Activated CD4-positive, alpha-beta T cell treated with anti-CD3 and anti-CD28 coated beads, Interleukin-2, amount 10 ng/mL, durations not matched to agents 7 days and 5 days (primary cell): ENCODE data around the gene INTS11. TPM values are rescaled to one million over a fixed set of nuclear protein-coding genes. Genes with fewer than 3 reads are reported as not detected.
"Not testable (repeated sequence)": the region's sequence is repeated elsewhere in the genome, so short reads cannot be mapped to it uniquely, and the experiment has no call there.

ENCODE experiments used
- CTCF ChIA-PET: fragments of 350-600 bp; sonication (Branson Sonifier 250); formaldehyde crosslinking; loops from one replicate; lab custom pipeline; 2021; ENCODE audit warnings: antibody characterized with exemption; lab: Charles Lee
- POLR2A ChIA-PET: fragments of 350-600 bp; sonication (Branson Sonifier 250); formaldehyde crosslinking; loops from one replicate; lab custom pipeline; 2021; ENCODE audit warnings: antibody characterized with exemption; lab: Charles Lee
- DNase-seq: peaks from one replicate; pipeline ENCODE4 v3.0.0-alpha.2; 2020
- H3K27ac Mint-ChIP-seq: one replicate; pipeline ENCODE4 v1.8.0; 2021; ENCODE audit warnings: mild to moderate bottlenecking, moderate library complexity, mixed read lengths
- H3K27me3 Mint-ChIP-seq: one replicate; pipeline ENCODE4 v1.8.0; 2021; ENCODE audit warnings: mixed read lengths
- H3K36me3 Mint-ChIP-seq: one replicate; pipeline ENCODE4 v1.8.0; 2021; ENCODE audit warnings: low read depth, mixed read lengths
- H3K4me1 Mint-ChIP-seq: one replicate; pipeline ENCODE4 v1.8.0; 2021; ENCODE audit warnings: mixed read lengths
- H3K4me3 Mint-ChIP-seq: one replicate; pipeline ENCODE4 v1.8.0; 2021; ENCODE audit warnings: mild to moderate bottlenecking, moderate library complexity, mixed read lengths
- H3K9me3 Mint-ChIP-seq: one replicate; pipeline ENCODE4 v1.8.0; 2021; ENCODE audit warnings: mixed read lengths
- total RNA-seq, 2 experiments: library from RNA; stranded (reverse); gene quantifications; one replicate each; pipeline ENCODE4 v1.2.3, GENCODE V29; 2021

Gene INTS11
- 100 to 1,000 TPM; 123 to 126 TPM for total RNA-seq

DNA sequence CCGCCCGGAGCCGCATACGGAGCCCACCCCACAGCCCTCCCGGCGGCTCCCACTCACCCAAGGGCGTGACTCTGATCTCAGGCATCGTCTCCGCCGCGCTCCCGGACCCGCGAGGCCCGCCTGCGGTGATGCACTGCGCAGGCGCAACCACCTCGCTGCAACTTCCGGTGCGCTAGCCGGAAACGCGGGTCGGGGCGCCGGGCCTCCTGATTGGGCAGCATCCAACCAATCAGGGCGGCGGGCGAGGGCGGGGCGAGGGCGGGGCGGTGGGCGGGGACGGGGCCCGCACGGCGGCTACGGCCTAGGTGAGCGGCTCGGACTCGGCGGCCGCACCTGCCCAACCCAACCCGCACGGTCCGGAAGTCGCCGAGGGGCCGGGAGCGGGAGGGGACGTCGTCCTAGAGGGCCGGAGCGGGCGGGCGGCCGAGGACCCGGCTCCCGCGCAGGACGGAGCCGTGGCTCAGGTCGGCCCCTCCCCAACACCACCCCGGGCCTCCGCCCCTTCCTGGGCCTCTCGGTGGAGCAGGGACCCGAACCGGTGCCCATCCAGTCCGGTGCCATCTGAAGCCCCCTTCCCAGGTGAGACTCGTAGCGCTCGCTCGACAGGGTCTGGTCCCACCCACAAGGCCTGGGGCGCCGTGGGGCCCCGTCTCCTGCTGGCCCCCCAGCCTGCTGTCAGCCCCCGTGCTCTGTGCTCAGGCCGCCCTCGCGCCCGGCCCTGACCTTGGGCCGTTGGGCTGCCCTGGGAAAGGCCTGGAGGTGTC, at the start of gene INTS11, which contains the start of gene CPTP:
TSS of gene INTS11 (minus strand) at position 137 of the 764 bp plus-strand sequence. CDS start at position 85, 52 bp downstream.
TSS of gene CPTP (plus strand) at position 279 of the 764 bp plus-strand sequence. CDS start 2,109 bp downstream, outside the sequence.
- POLR2A ChIA-PET, result no interaction called here
- peaks cover 27% of the 10 kb centered on the region for H3K4me1 Mint-ChIP-seq

DNA sequence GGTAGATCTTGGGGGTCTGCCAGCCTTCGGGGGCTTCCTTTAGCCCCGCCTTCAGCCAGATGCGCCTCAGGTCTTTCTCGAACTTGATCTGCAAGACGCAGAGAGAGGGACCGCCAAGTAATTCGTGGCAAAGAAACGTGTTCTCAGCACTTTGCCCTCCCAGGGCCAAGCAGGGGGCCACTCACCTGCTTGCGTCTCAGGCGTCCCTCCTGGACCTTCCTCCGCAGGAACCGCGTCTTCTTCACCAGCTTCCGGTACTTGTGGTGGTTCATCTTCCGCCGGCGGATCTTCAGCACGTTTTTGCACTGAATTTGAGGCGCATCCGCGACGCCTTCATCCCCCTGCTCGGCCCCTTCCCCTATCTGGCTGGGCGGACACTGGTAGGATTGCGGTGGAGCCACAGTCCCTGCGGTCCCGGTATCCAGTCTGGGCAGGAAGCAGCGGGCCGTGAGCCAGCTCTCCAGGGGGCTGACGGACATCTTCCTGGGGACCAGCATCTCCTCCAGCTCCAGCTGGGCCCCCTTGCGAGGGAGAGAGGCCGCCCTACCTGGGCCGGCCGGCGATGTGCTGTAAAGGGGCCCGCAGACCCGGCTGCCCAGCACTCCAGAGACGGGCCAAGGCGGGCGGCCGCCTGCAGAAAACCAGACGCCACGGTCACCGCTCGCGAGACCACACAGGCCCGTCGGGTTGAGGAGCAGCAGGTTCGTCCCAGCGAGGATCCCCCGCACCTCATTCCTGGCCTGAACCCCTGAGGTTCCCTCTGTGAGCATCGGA, 49.5 kb upstream of the INTS11 start:
- peaks cover 48% of the 10 kb centered on the region for H3K4me1 Mint-ChIP-seq
- H3K9me3 Mint-ChIP-seq, result no peaks in the 10 kb centered on the region
- no peak for DNase-seq
- ChIA-PET POLR2A (no interaction called here), CTCF (interaction anchor here (0.9 to 1.7 kb wide), 8 partner anchors 13 to 256 kb away, joined by 3 to 9 read pairs (median 4); partner anchors contain the start of gene CCNL2)
- no peaks in the 10 kb centered on the region for H3K27me3 Mint-ChIP-seq
- peak overlapping the region; percentile 88 for H3K4me3 Mint-ChIP-seq
- peak overlapping the region; percentile 79 for H3K27ac Mint-ChIP-seq
- peaks cover 12% of the 10 kb centered on the region for H3K36me3 Mint-ChIP-seq

More for the DNA sequence above, at the start of gene INTS11, which contains the start of gene CPTP:
- CTCF ChIA-PET, result no interaction called here
- Mint-ChIP-seq H3K27me3 (no peaks in the 10 kb centered on the region), H3K9me3 (no peaks in the 10 kb centered on the region), H3K27ac (peak within 1 kb of the TSS; percentile 93), H3K36me3 (peaks cover 5% of the 10 kb centered on the region), H3K4me3 (peak within 1 kb of the TSS; percentile 85)
- peak; percentile 97 for DNase-seq

DNA sequence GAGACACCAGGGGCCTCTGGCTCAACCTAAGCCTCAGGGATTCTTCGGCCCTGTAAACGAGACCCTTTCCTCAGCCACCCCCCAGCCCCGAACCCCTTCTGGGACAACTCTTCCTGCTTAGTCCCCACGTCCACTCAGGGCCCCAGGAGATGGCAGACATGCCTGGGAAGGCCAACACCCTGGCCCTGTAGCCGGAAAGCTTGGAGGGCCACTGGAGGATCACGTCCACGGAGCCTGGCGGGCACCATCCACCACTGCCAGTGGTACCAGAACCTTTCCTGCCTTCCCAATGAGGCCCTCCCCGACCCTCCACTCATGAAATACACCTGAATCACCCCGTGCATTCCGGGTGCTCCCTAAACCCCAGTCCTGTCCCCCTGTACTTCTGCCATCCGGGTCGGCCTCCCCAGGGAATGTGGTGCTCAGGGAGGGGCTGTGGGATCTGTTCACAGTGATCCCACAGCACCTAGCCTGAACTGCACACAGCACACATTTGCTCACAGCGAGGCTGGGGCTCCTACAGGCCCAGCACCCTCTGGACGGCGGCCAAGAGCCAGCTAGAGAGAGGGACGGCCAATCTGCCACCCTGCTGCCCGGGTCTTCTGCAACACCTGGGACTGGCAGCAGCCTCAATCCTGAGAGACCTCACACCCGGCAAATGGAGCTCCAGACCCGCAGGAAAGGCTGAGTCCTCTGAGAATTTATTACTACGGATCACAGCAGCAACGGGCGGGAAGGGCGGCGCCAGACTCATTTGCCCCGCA, 48.8 kb upstream of the INTS11 start:
- H3K27me3 Mint-ChIP-seq, result no peaks in the 10 kb centered on the region
- peaks cover 12% of the 10 kb centered on the region for H3K36me3 Mint-ChIP-seq

DNA sequence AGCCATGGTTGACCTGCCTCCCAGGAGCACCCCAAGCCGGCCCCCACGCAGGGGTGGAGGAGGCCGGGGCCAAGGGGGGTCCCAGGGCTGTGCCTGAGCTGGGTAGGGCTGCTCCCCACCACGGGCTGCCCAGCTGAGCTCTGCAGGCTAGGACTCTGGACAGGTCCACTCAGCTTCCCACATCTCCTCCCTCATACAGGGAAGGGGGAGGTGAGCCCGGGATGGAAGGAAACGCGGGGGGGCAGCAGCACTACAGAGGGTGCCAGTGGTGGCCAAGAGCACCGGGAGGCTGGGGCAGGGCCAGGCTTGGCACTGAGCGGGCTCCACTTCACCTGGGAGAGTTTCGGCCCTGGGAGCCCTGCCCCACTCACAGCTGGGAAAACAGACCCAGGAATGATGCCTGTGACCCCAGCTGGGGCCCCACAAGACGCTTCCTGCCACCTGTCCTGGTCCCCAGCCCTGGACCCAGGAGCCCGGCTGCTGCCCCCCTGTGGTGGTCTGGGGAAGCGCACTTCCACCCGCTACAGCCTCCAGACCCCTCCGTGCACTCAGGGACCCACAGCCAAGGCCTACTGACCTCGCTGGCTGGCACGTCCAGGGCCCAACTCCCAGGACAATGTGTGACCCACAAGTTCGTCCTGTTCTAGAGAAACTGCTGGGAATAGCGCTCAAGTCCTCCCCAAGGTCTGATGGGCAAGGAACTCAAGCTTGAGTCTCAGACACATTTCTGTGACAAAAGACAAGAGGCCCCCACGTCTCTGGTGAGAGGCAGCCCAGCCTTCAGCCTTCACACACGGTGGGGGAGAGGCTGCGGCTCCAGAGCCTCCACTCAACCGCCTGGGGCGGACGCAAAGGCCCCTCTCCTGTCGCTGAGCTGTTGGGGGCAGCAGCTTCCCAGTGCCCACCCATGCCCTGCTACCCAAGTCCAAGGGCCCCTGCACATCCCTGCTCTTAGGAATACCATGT, 47.6 kb upstream of the INTS11 start:
- Mint-ChIP-seq H3K9me3 (no peaks in the 10 kb centered on the region), H3K36me3 (peaks cover 12% of the 10 kb centered on the region), H3K4me1 (peaks cover 50% of the 10 kb centered on the region), H3K27me3 (no peaks in the 10 kb centered on the region), H3K27ac (peak overlapping the region; percentile 76), H3K4me3 (peak overlapping the region; percentile 51)
- peak; percentile 81 for DNase-seq
- ChIA-PET POLR2A (no interaction called here), CTCF (interaction anchor here (0.6 to 2.4 kb wide), 21 partner anchors 8 to 358 kb away, joined by 3 to 9 read pairs (median 3); partner anchors contain the start of genes CCNL2, ISG15, MRPL20 and UBE2J2)

More for the DNA sequence above, 48.8 kb upstream of the INTS11 start:
- peak overlapping the region; percentile 88 for H3K4me3 Mint-ChIP-seq
- peaks cover 49% of the 10 kb centered on the region for H3K4me1 Mint-ChIP-seq
- peak overlapping the region; percentile 41 for H3K27ac Mint-ChIP-seq
- ChIA-PET POLR2A (no interaction called here), CTCF (interaction anchor here (0.8 to 2.4 kb wide), 10 partner anchors 10 to 256 kb away, joined by 3 to 9 read pairs (median 4); no protein-coding TSS in a partner anchor)
- DNase-seq, result no peak
- H3K9me3 Mint-ChIP-seq, result no peaks in the 10 kb centered on the region

DNA sequence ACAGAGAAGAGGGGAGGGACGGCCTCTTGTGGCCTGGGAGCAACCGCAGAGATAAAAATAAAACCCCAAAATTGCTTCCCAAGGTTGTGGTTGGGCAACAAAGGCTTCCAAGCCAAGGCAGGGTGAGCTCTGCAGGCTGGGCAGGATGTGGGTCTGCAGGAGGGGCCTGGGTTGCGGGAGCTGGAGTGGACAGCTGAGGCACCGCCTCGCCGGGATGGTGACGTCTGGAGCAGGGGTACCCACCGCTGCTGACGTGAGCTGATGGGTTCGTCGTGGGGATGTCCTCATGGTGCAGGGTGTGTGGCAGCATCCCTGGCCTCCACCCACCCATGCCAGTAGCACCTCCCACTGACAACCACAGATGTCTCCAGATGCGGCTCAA, 46.9 kb upstream of the INTS11 start:
- DNase-seq, result peak; percentile 79
- CTCF ChIA-PET, result interaction anchor here (0.8 to 2.4 kb wide), 13 partner anchors 8 to 358 kb away, joined by 3 to 9 read pairs (median 4); partner anchors contain the start of genes ISG15, MRPL20 and UBE2J2
- peak overlapping the region; percentile 38 for H3K4me3 Mint-ChIP-seq
- H3K36me3 Mint-ChIP-seq, result peaks cover 12% of the 10 kb centered on the region
- peak overlapping the region; percentile 76 for H3K27ac Mint-ChIP-seq
- H3K9me3 Mint-ChIP-seq, result no peaks in the 10 kb centered on the region
- H3K4me1 Mint-ChIP-seq, result peaks cover 46% of the 10 kb centered on the region
- H3K27me3 Mint-ChIP-seq, result no peaks in the 10 kb centered on the region
- POLR2A ChIA-PET, result no interaction called here

DNA sequence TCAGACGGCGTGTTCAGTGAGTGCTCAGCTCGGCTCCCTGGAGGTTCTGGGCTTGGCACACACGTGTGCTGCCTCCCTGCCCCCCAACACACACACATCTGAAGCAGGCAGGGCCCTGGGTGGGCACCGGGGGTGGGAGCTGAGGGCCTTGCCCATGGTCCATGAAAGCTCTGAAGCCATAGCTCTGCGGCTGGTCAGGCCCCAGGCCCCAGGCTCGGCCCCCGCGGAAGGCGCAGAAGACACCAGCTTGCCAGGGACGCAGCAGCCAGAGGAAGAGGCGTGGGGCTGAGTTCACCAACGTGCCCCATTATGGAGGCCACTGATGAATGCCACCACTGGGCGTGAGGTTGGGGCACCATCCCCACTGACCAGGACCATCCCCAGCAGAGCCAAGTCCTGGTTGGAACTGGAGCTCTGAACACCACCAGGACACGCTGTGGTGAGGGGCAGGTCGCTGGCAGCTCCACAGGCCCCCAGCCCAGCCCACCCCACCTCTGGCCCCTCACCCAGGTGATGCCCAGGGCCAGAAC, 46.4 kb upstream of the INTS11 start:
- H3K4me1 Mint-ChIP-seq, result peaks cover 43% of the 10 kb centered on the region
- H3K9me3 Mint-ChIP-seq, result no peaks in the 10 kb centered on the region
- CTCF ChIA-PET, result interaction anchor here (0.5 to 2.4 kb wide), 8 partner anchors 7 to 357 kb away, joined by 3 to 9 read pairs (median 4); partner anchors contain the start of genes CCNL2, ISG15 and UBE2J2
- H3K27me3 Mint-ChIP-seq, result no peaks in the 10 kb centered on the region
- no peak for DNase-seq
- H3K4me3 Mint-ChIP-seq, result peak overlapping the region; percentile 38
- peaks cover 12% of the 10 kb centered on the region for H3K36me3 Mint-ChIP-seq
- H3K27ac Mint-ChIP-seq, result peak overlapping the region; percentile 76
- POLR2A ChIA-PET, result no interaction called here

DNA sequence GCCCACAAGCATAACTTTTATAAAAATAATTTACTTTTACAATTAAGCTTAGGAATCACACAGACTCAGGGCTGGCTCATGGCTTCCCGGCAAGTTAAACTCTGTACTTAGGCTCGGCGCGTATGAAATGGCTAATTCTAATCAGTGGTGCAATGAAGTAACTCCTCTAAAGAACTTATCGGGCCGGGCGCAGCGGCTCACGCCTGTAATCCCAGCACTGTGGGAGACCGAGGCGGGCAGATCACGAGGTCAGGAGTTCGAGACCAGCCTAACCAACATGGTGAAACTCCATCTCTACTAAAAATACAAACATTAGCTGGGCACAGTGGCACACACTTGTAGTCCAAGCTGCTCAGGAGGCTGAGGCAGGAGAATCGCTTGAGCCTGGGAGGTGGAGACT, 45.6 kb upstream of the INTS11 start:
- H3K27me3 Mint-ChIP-seq, H3K36me3 Mint-ChIP-seq, POLR2A ChIA-PET, H3K4me3 Mint-ChIP-seq, H3K9me3 Mint-ChIP-seq, DNase-seq: not testable (repeated sequence)
- Mint-ChIP-seq H3K4me1 (peaks cover 42% of the 10 kb centered on the region), H3K27ac (peak overlapping the region; percentile 66)
- CTCF ChIA-PET, result interaction anchor here (0.5 to 1.3 kb wide), 3 partner anchors 18 to 248 kb away, joined by 3 to 4 read pairs (median 4); partner anchors contain the start of gene CCNL2

DNA sequence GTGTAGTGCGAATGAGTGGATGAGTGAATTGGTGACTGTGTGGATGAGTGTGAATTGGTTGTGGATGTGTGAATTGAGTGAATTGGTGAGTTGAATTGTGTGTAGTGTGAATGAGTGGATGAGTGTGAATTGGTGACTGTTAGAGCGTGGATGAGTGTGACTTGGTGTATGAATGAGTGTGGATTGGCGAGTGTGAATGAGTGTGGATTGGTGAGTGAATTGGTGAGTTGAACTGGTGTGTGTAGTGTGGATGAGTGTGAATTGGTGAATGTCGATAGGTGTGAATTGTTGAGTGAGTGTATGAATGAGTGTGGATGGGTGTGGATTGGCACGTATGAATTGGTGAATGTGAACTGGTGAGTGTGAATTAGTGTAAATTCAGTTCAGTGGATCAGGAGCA, 42.9 kb upstream of the INTS11 start:
- Mint-ChIP-seq H3K9me3 (no peaks in the 10 kb centered on the region), H3K4me3 (no peak overlapping the region), H3K4me1 (peaks cover 25% of the 10 kb centered on the region), H3K27me3 (peaks cover 3% of the 10 kb centered on the region), H3K27ac (no peak overlapping the region), H3K36me3 (peaks cover 2% of the 10 kb centered on the region)
- POLR2A ChIA-PET, result no interaction called here
- no peak for DNase-seq
- CTCF ChIA-PET, result no interaction called here

DNA sequence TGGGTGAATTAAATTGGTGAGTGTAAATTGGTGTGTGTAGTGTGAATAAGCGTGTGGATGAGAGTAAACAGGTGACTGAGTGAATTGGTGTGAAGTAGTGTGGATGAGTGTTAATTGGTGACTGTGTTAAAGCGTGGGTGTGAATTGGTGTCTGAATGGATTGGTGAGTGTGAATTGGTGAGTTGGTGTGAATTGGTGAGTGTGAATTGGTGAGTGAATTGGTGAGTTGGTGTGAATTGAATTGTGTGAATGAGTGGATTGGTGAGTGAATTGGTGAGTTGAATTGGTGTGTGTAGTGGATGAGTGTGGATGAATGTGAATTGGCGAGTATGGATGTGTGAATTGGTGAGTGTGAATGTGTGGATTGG, 42.2 kb upstream of the INTS11 start:
- H3K27ac Mint-ChIP-seq, result no peak overlapping the region
- ChIA-PET CTCF (no interaction called here), POLR2A (no interaction called here)

DNA sequence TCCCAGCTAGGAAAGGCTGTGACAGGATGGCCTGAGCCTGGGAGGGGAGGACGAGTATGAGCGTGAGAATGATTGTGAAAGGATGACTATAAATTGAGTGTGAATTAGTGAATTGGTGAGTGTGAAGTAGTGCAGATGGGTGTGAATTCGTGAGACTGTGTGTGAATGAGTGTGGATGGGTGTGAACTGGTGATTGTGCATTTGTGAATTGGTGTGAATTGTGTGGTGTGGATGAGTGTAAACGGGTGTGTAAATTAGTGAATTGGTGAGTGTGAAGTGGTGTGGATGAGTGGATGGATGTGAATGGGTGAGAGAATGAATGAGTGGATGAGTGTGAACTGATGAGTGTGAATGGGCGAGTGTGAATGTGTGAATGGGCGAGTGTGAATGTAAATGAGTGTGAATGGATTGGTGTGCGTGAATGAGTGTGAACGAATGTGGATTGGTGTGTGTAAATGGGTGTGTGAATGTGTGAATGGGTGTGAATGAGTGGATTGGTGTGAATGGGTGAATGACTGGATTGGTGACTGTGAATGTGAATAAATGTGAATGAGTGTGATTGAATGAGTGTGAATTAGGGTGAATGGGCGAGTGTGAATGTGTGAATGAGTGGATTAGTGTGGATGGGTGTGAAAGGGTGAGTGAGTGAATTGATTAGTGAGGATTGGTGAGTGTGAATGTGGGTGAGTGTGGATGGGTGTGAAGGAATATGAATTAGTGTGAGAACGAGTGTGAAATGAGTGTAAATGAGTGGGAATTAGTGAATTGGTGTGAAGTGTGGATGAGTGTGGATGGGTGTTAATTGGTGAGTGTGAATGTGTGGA, 41.6 kb upstream of the INTS11 start:
- POLR2A ChIA-PET, result no interaction called here
- H3K4me1 Mint-ChIP-seq, result peaks cover 17% of the 10 kb centered on the region
- no peak overlapping the region for H3K27ac Mint-ChIP-seq
- no peaks in the 10 kb centered on the region for H3K9me3 Mint-ChIP-seq
- no peaks in the 10 kb centered on the region for H3K36me3 Mint-ChIP-seq
- H3K27me3 Mint-ChIP-seq, result peaks cover 7% of the 10 kb centered on the region
- no peak for DNase-seq
- H3K4me3 Mint-ChIP-seq, result no peak overlapping the region
- CTCF ChIA-PET, result interaction anchor here (0.6 kb wide), 1 partner anchor 133 kb away, joined by 5 read pairs; no protein-coding TSS in a partner anchor

More for the DNA sequence above, 42.2 kb upstream of the INTS11 start:
- DNase-seq, result no peak
- peaks cover 23% of the 10 kb centered on the region for H3K4me1 Mint-ChIP-seq
- no peaks in the 10 kb centered on the region for H3K9me3 Mint-ChIP-seq
- H3K27me3 Mint-ChIP-seq, result peaks cover 7% of the 10 kb centered on the region
- no peak overlapping the region for H3K4me3 Mint-ChIP-seq
- no peaks in the 10 kb centered on the region for H3K36me3 Mint-ChIP-seq
